Activated CD4-positive, alpha-beta T cell treated with anti-CD3 and anti-CD28 coated beads, Interleukin-10, Interleukin-2, amounts not matched to agents 100 ng/mL and 50 ng/mL, durations not matched to agents 16 hours and 8 hours (primary cell): ENCODE data around the gene GNG8.

Experiments
- DNase-seq: peaks from one replicate; pipeline ENCODE4 v3.0.0-alpha.2; 2020

The GNG8 gene

DNA sequence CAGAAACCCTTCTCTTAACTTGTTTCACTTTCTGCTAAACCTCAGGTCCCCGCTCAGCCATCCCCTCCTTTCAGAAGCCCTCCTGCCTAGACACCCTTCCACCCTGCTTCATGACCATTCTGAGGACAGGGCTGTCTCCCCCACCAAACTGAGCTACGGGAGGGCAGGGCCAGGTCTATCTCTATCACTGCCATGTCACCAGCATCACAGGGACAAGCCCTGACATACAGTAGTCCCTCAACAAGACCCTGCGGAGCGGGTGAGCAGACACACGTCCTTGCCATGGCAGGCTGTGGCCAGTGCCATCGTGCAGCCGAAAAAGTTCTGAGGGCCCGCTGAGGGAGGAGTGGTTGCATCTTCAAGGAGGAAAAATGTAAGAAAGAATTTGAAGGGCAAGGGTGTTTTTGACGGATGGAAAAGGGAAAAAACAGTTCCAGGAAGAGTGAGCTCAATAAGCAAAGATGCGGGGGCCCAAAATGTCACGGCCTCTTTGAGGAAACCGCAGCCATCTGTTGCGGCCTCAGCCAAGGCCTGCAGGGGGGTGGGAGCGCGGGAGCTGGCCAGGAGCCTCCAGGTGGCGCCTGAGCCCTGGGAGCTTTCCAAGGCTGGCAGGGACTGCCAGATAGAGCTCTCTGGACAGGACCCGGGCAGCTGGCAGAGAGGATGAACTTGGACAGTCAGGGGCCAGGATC, 19.2 kb downstream of the GNG8 start:
- DNase-seq, result peak; percentile 46

DNA sequence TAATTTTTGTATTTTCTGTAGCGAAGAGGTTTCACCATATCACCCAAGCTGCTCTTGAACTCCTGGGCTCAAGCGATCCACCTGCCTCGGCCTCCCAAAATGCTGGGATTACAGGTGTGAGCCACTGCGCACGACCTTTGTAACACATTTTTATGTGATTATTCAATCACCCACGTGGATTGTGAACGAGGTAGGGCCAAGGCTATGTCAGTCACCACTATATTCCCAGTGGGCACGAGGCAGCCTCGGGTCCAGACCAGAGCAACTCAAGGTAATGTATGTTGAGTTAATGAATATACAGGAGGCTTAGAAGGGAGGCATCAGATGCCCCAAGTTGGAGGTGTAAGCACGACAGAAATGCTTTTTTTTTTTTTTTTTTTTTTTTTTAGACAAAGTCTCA, 20.0 kb downstream of the GNG8 start:
- DNase-seq, result no peak

DNA sequence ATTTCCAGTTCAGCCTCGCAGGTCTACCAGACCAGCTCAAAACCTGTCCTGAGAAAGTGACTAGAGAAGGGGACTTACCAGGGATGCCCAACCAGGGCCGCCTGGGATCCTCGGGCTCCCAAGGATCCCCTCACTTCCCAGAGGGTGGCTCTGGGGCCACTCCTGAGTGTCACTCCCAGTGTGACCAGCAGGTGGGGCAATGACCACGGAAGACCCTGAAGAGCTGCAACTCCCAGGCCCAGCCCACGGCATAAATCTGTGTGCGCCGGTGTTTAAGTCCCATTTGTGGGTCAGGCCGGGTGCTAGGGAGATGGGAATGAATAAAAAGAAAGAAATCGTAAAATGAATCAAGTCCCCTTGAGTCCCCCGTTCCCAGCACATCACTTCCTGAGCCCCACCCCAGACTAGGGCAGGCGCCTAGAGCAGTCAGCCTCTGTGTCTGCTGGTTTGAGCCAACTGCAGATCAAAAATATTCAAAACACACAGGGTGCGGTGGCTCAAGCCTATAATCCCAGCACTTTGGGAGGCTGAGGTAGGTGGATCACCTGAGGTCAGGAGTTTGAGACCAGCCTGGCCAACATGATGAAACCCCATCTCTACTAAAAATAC, 21.8 kb downstream of the GNG8 start:
- peak; percentile 83 for DNase-seq

DNA sequence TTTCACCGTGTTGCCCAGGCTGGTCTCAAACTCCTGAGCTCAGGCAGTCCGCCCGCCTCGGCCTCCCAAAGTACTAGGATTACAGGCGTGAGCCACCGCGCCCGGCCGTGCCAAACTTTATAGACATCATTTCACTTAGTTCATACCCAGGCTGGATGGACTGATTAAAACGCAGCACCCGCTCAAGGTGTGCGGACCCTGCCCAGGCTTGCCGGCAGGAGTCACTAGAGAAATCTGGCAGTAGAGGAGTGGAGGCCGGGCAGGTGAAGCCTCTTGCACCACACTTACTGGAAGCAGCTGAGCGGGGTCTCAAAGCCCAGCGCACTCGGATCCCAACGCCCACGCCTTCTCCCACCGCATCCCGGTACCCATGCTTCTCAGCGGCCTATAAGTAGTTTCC, 22.5 kb downstream of the GNG8 start:
- DNase-seq, result no peak

DNA sequence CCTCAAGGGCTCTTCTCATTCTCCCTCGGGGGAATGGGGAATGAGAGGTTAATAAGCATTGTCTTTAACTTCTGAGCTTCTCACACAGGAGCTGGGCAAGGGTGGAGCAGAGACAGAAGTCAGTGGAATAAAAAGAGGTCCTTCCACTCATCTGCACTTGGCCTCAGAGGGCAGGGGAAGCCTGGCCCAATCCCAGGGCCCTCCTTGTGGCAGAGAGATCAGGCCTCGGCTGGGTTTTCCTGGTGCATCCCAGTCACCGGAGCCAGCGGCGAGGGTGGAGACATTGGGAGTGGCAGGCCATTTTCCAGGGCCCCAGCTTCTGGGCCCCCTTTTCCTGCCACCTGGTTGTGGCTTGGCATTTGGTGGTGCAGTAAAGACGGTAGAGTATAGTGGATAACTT, 24.2 kb downstream of the GNG8 start:
- DNase-seq, result no peak

DNA sequence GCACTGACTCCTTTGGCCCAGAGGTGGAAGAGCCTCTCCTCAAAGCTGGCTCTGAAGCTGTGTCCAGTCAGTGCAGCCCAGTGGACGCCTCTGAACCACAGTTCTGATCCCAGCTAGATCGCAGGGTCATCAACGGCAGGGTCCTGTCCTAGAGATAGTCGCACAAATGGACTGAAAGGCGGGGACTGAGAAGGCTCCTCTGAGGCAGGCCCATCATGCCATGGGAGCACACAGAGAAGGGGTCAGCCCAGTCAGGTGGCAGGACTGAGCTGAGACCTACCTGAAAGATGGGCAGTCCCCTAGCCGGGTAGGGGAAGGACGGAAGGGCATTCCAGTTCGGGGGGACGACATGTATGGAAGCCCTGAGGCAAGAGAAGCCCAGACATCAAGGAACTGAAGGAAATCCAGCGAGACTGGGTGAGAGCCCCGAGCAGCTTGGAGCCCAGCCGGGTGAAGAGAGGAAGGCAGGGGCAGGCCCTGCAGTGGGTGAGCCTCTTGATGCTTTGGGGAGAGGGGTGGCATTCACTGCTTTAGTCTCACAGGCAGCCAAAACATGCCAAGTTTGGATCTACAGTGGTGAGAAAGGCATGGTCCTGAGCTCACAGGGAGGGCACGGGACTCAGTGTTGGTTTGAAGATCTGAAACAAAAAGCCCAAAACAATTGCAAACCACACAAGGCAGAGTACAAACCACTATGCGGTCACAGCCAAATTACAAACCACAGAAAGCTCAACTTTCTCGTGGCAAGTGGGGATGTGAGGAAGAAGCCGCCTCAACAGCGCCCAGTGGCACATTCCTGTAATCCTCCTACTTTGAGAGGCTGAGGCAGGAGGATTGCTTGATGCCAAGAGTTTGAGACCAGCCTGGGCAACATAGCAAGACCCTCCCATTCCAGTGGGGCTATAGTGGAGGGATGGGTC, 24.9 kb downstream of the GNG8 start:
- peak; percentile 63 for DNase-seq

DNA sequence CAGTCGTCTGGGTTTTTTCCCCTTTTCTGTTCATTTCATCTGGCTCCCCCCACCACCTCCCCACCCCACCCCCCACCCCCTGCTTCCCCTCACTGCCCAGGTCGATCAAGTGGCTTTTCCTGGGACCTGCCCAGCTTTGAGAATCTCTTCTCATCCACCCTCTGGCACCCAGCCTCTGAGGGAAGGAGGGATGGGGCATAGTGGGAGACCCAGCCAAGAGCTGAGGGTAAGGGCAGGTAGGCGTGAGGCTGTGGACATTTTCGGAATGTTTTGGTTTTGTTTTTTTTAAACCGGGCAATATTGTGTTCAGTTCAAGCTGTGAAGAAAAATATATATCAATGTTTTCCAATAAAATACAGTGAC, 25.6 kb downstream of the GNG8 start:
- DNase-seq, result no peak

DNA sequence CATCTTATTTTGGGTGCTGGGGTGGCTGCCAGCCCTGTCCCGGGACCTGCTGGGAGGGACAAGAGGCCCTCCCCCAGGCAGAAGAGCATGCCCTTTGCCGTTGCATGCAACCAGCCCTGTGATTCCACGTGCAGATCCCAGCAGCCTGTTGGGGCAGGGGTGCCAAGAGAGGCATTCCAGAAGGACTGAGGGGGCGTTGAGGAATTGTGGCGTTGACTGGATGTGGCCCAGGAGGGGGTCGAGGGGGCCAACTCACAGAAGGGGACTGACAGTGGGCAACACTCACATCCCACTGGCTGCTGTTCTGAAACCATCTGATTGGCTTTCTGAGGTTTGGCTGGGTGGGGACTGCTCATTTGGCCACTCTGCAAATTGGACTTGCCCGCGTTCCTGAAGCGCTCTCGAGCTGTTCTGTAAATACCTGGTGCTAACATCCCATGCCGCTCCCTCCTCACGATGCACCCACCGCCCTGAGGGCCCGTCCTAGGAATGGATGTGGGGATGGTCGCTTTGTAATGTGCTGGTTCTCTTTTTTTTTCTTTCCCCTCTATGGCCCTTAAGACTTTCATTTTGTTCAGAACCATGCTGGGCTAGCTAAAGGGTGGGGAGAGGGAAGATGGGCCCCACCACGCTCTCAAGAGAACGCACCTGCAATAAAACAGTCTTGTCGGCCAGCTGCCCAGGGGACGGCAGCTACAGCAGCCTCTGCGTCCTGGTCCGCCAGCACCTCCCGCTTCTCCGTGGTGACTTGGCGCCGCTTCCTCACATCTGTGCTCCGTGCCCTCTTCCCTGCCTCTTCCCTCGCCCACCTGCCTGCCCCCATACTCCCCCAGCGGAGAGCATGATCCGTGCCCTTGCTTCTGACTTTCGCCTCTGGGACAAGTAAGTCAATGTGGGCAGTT, 26.2 kb downstream of the GNG8 start:
- DNase-seq, result no peak

DNA sequence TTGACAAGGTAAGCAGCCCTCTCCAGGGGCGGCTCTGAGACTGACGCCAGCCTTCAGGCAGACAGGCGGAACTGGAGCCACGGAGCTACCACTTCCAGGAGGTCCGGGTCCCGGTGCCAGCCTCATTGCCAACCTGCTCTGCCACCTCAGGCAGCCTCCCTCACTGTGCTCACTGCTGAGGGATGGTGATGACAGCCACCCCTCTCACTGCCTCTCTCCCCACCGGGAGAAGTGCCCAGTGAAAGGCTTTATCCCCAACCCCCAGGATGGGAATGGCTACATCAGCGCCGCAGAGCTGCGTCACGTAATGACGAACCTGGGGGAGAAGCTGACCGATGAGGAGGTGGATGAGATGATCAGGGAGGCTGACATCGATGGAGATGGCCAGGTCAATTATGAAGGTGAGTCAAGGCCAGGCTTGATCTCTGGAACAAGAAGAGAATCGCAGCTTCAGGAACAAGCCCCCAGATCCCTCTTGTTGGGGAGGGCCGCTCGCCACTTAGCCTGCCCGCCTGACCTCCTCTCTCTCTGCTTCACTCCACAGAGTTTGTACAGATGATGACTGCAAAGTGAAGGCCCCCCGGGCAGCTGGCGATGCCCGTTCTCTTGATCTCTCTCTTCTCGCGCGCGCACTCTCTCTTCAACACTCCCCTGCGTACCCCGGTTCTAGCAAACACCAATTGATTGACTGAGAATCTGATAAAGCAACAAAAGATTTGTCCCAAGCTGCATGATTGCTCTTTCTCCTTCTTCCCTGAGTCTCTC, 27.2 kb downstream of the GNG8 start:
- DNase-seq, result no peak

DNA sequence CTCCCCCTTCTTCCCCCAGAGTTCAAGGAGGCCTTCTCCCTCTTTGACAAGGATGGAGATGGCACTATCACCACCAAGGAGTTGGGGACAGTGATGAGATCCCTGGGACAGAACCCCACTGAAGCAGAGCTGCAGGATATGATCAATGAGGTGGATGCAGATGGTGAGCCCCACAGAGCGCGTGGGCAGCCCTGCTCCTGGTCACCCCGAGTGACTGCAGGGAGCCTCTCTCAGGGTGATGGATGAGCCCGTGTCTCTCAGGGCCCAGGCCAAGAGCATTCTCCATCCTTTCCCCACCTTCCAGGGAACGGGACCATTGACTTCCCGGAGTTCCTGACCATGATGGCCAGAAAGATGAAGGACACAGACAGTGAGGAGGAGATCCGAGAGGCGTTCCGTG, 27.8 kb downstream of the GNG8 start:
- no peak for DNase-seq

DNA sequence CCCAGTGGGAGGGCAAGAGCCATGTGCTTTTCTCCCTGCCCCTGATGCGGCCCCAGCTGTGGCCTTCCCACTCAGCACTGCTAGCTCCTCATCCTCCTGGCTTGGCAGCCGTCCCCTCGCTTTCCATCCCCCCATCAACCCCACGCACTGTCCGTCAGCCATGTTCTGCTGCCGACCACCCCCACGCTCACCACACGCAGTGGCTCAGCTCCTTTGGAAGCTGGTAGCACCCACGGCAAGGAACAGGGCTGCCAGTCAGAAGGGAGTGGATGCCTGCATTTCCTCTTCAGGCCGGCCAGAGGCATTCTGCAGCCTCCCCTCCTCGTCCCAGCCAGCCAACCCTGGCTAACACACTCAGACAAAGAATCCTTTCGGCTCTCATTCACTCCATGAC, 28.6 kb downstream of the GNG8 start:
- no peak for DNase-seq

DNA sequence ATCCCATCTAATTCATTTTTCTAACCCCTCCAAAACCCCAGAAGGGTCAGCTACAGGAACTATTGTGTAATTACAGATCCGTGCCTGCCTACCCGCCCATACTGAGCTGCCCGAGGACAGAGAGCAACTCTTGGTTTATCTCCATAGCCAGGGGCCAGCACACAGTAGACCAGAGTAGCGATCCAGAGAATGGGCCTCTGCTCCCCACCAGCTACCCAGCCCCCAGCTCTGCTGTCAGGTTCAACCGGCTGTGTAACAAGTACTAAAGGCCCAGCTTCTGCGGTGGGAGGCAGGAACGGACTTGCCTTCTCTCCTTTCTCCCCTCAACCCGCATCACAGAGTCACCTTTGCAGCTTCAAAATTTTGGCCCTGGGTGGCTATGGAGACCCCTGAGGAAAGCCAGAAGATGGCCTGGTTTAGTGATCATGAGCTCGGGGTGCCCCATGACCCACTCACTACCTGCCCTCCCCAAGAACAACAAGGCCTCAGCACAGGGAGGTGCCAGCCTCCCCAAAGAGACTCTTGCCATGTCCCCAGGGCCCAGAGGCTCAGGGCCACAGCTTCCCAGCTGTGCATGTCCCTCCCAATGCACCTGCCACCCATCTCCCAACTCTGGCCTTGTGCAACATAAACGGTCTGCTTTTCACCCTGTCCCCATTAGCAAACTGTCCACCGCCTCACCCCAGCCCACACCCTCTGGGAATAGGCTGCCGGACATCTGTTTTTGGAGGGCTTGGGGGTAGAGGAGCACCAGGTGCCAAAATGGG, 29.1 kb downstream of the GNG8 start:
- no peak for DNase-seq

DNA sequence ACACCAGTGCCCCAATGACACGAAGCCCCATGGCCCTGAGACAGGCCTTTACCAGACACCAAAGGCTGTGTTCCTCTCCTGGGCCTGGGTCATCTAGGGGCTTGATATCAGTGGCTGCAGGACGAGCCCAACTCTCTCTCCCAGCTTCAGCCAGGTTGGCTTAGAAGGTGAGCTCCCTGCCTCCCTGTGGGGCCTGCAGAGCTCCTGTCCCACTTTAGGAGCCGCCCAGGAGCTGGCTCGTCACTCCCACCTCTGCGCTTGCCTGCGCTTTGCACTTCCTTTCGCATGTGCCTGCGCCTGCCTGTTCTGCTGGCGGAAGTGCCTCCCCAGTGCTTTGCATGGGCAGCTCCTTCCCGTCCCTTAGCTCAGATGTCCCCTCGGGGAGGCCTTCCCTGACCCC, 30.0 kb downstream of the GNG8 start:
- DNase-seq, result no peak

DNA sequence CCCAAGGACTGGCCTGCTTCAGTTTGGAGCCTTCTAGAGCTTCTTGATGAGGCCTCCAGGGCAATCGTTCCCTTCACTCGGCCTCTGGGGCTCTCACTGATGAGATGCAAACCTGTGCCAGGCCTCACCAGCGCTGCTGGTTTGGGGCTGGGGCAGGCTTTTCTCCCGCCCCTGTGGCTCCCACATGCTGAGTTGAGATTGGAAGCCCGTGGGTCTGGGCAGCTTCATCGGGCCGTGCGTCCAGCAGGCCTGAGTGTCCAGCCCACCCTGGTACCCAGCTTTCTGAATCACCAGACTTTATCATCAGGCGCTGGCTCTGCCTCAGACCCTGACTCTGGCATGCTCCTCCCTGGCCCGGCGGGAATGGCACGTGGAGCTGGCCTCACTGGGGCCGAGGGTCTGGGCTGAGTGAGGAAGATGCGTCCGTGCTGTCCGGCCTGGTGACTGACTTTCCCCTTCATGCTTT, 30.6 kb downstream of the GNG8 start:
- no peak for DNase-seq

DNA sequence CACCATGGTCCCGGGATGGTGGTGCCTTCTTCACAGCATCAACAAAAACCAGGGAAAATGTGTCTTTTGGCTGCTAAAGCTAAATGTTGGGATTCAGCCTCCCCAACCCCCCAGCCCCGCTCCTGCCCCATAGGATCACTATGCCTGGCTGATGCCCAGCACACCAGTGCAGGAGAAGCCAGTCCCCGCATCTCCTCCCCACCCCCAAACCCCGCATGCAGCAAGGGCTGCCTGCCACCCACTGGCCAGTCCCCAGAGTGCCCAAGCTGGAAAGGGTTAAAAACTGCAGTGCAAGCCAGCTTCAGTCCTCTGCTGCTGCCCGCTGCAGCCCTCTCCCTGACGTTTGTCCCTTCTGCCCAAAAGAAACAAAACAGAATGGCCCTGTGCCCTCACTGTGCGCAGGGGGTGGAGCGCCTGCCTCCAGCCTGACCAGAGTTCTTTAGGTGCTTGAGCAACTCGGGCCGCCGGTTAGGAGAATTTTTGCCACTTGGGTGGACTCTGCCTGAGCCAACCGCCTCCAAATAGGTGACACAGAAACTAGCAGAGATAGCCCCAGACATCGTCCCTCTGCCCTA, 31.1 kb downstream of the GNG8 start:
- DNase-seq, result no peak

DNA sequence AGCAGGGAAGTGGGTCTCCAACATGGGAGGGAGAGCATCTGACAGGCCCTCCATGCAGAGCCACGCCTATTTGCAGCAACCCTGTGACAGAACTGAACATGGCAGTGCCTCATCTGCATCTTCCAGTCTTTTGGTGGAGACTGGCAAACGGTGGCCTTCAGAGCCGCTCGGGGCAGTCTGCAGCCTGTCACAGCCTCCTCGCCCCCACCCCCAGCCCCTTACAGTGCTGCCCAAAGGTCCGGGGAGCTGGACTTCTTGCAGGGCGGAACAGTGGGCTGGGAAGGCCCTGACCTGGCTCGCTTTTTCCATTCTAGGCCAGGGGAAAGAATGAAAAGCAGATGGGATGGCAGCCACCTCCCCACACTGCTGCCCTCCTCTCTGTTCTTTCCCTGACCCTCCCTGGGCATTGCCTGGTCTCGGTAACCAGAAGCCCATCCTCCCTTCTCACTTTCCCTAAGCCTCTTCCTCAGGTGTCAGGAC, 32.2 kb downstream of the GNG8 start:
- no peak for DNase-seq

DNA sequence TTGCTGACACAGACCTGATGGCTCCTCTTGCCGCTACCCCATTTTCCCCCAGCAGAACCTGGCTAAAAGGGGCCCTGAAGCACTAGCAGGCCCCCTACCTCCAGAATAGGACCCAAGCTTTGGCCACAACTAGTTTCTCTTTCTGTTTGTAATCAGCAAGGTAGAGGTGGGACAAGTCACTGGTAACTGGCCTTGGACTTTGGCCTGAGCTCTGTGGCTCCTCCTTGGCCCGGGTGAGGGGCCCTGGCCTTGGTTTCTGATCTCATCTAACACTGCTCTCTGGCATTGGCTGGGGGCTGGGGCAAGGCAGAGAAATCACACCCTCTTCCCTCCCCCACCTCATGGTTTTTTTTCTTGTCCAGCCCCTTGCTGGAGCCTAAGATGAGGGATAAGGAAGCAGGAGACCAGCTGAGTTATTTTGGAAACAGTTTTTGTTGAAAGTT, 32.8 kb downstream of the GNG8 start:
- DNase-seq, result no peak

DNA sequence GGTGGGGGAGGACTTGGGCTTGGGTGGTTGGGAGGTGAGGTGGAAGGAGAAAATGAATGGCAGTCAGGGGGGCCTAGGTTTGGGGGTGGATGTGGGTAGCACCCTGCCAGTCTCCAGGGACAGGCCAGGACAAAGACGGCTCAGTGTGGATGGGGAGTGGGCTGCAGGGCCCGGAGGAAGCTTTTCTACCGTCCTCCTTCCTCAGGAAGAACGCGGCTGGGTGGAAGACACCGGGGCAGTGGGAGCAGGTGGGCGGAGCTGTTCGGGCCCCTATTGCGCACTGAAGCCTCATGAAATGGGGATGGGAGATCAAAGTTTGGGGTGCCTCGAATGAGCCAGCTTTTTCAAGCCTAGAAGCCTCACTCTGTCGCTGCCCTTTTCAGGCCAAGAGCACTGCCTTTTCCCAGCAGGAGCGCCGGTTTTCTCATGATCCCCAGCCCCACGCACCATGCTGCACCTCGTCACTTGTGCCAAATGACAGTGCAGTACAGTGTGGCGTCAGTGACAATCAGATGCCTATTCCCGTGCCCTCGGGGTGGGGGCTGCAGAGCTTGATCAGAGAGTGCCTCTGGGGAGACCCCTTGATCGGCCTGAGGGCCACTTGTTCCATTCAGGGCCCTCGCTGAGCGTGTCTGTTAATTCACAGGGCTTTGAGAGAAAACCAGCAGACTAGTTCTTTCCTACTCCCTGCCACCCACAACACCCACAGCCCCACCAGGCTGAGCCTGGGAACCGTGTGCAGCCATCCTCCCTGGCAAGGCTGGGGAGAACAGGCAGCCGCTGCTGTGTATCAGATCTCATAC, 33.4 kb downstream of the GNG8 start:
- peak; percentile 53 for DNase-seq

DNA sequence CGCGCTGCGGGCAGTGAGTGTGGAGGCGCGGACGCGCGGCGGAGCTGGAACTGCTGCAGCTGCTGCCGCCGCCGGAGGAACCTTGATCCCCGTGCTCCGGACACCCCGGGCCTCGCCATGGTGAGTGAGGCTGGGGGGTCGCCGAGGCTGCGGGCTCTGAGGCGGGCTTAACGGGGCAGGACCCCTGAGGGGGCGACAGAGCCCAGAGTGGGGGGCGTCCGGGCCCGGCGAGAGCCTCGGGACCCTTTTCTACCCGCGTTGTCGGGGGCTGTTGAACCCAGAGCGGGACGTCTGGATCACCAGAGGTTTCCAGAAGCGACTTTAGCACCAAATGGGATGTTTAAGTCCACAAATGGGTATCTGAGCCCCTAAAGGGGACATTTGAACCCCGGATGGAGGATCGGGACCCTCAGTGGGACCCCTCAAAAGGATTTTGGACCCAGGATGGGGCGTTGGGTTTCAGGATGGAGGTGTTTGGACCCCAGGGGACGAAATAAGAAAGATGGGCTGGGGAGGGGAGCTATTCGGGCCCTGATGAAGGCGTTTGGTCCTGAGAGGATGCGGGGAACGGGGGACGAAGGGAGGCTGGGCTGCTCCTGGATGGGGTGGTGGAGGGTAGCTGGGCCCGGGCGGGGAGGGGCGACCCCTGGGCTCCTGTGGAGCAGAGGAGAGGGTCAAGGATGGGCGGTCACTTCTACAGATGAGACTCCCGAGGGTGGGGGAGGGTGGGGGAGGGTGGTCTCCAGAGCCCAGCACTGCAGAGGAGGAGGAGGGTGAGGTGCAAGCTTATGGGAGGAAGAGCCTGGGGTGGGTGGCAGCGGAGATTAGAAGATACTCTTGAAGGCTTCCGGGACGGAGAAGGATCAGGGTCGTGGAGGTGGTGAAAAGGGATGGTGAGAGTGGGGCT, 34.4 kb downstream of the GNG8 start, which contains the start of gene CALM3:
TSS of gene CALM3 (plus strand) at position 13 of the 907 bp plus-strand sequence. CDS start at position 118, 105 bp downstream.
- DNase-seq, result peak; percentile 28
